HG03064 (cell line): ENCODE data around the gene MRPL52.
"Not testable (repeated sequence)": the region's sequence is repeated elsewhere in the genome, so short reads cannot be mapped to it uniquely, and the experiment has no call there.

ENCODE experiments used
- ATAC-seq: cut with Tn5 transposase; IDR thresholded peaks from one replicate; pipeline ENCODE4 v1.9.1; 2021; ENCODE audit warnings: low read depth; ENCODE audit not compliant: unreplicated experiment

MRPL52 gene

GRCh38 chr14:22852599-22852939, 22.9 kb downstream of the MRPL52 start:
- no peak for ATAC-seq

DNA sequence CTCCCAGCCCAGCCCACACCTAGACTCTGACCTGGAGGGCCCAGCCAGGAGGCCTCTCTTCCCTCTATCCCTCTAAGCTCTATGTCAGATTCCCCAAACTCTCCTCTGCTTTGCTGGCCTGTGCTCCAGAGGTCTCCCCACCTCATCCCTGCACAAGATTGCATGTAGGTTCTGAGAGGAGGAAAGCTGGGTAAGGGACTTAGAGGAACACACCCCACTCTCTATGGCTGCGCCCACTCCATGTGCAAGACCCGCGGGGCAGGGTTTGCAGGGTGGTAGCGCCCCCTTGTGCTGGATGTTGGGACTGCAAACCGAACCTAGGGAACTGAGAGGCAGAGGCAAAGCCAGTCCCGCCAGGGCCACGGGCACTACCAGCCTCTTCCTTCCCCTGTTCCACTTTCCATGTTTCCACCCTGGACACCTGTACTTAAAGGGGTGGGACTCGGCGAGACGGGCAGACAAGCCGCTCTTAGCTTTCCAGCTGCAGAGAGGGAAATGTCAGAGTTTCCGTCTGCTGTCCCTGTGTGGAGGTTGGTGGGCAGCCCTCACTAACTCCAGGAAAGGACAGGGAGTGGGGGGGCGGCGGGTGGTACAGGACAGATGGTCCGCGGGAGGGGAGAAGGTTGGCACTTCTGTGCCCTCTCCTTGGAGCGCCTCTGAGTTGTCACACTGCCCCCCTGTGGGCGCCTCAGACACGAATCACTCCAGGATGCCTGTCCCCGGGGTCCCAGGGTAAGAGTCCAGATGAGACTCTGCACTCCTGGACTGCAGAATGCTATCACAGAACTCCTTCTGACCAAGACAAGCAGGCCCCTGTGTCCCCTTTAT, 23.5 kb downstream of the MRPL52 start:
- ATAC-seq: peak; percentile 68

- not testable (repeated sequence) for ATAC-seq
Measured at GRCh38 chr14:22854296-22854695, 24.6 kb downstream of the MRPL52 start.

- no peak for ATAC-seq
Measured at GRCh38 chr14:22854963-22855724, 25.5 kb downstream of the MRPL52 start.

DNA sequence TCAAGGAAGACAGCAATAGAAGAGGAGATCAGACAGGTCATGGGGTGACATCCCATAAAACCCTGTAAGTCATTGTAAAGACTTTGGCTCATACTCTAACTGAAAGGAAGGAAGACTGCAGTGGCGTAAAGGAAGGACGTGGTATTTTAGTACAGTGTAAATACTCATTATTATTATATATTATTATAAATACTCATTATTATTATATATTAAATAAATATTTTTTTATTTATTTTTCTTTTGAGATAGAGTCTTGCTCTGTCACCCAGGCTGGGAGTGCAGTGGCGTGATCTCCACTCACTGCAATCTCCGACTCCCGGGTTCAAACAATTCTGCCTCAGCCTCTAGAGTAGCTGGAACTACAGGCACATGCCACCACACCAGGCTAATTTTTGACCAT, 26.7 kb downstream of the MRPL52 start:
- ATAC-seq: no peak

- not testable (repeated sequence) for ATAC-seq
Measured at GRCh38 chr14:22860377-22860776, 30.7 kb downstream of the MRPL52 start.

DNA sequence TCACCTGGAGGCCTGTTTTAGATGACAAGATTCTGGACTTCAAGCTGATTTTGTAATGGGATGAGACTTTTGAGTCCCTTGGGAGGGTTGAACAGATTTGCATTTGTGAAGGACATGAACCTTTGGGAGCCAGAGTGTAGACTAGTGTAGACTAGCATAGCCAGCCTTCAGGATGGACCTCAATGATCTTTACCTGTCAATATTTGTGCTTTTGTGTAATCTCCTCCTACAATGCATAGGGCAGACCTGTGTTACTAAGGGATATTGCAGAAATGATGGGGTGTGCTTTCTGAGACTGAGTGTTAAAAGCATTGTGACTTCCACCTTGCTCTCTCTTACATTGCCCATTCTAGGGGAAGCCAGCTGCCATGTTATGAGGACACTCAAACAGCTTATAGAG, 32.0 kb downstream of the MRPL52 start:
- ATAC-seq: no peak

DNA sequence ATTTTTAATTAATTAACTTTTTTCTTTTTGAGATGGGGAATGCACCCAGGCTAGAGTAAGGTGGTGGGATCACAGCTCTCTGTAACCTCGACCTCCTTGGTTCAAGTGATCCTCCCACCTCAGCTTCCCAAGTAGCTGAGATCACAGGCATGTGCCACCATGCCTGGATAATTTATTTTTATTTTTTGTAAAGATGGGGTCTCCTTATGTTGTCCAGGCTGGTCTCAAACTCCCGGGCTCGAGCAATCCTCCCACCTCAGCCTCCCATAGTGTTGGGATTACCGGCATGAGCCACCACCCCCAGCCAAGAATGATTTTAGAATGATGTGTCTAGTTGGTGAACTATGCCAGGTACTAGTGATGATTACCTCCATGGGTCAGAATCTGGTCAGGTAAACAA, 35.3 kb downstream of the MRPL52 start:
- ATAC-seq: no peak

DNA sequence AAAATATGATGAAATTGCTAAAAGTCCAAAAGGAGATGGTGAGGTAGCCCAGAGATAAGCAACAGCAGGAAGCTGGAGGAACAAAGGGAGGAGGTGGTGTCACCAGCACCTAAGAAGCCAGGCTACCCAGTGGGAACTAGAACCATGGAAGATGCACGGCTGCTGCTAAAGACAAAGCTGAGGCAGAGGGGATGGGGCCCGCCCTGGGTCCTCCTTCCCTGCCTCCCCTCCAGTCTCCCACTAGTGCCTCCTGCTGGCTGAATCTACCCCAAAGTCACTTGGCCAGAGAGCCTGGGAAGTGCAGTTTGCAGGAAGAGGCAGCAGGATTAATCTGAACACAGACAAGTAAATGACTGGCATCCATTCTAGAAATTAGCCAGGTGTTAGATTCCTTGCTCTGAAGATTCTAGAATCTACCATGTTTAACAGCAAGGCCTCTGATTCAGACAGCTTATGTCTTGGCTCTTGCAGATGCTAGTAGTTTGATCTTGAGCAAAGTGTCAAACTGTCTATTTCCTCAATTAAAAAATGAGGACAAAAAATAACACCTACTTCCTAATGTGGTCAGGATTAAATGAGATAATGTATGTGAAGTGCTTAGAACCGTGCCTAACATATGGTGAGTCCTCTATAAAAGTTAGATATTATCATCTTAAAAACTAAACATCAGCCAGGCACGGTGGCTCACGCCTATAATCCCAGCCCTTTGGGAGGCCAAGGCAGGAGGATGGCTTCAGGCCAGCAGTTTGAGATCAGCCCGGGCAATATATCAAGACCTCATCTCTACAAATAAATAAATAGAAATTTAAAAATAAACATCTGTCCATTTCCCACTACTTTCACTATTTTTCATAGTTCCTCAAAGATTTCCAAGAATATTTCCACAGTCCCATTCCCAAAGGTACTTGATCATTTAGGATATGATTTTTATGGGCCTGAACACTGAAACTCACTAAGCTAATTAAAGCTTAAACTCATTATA, 36.0 kb downstream of the MRPL52 start:
- ATAC-seq: no peak

DNA sequence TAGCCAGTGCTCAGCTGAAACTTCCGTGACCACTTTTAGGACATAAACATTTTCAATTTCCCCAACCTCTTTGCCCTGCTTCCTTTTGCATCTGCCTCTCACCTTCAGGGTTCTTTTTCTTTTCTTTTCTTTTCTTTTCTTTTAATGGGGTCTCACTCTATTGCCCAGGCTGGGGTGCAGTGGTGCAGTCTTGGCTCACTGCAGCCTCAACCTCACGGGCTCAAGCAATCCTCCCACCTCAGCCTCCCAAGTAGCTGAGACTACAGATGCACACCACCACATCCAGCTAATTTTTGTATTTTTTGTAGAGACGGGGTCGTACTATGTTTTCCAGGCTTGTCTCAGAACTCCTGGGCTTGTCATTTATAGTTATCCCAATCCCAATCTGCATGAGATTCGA, 37.2 kb downstream of the MRPL52 start:
- no peak for ATAC-seq

DNA sequence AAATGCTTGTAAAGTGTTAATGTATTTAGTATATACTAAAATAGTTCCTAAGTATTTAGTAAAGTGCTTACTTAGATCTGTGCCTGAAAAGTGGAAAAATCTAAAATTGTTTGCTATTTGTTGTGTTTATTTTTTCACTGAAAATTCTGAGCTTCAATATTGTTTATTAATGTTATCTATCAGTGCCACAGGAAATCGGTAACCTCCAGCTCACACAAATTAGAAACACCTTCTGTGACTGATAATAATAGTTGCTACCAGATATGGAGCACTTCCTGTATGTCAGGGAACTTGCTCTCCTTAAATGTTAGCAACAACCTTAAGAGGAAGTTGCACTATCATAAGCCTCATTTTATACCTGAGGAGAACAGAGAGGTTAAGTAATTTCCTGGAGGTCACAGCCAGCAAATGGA, 41.1 kb downstream of the MRPL52 start:
- ATAC-seq: peak; percentile 27

- peak; percentile 71 for ATAC-seq
Measured at GRCh38 chr14:22871224-22872032, 41.7 kb downstream of the MRPL52 start, which contains the start of gene LRP10. TSS of gene LRP10 (plus strand) at chr14:22871740. CDS start at chr14:22872304, 564 bp downstream.

DNA sequence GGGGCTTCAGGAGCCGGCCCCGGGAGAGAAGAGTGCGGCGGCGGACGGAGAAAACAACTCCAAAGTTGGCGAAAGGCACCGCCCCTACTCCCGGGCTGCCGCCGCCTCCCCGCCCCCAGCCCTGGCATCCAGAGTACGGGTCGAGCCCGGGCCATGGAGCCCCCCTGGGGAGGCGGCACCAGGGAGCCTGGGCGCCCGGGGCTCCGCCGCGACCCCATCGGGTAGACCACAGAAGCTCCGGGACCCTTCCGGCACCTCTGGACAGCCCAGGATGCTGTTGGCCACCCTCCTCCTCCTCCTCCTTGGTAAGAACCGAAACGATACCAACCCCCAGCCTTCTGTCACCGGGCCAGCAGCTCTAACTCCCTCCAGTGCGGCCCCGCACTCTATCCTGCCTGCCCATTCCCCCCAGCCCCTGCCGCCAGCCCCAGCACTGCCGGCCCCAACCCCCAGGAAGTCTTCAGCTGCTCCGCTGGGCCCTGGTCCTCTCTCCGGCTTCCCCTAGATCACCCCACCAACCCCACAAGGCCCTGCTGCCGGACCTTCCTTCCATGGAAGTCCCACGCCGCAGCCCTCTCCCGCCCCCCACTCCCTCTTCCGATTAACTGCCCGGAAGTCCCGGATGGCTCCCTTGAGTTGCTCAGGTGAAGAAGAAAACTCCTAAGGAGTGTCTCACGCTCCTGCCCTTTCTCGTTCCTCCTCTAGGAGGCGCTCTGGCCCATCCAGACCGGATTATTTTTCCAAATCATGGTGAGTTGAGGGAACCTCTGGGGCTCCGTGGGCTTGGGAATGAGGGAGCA, 42.5 kb downstream of the MRPL52 start:
- ATAC-seq: peak; percentile 10

GRCh38 chr14:22872833-22873520, 43.3 kb downstream of the MRPL52 start:
- no peak for ATAC-seq

DNA sequence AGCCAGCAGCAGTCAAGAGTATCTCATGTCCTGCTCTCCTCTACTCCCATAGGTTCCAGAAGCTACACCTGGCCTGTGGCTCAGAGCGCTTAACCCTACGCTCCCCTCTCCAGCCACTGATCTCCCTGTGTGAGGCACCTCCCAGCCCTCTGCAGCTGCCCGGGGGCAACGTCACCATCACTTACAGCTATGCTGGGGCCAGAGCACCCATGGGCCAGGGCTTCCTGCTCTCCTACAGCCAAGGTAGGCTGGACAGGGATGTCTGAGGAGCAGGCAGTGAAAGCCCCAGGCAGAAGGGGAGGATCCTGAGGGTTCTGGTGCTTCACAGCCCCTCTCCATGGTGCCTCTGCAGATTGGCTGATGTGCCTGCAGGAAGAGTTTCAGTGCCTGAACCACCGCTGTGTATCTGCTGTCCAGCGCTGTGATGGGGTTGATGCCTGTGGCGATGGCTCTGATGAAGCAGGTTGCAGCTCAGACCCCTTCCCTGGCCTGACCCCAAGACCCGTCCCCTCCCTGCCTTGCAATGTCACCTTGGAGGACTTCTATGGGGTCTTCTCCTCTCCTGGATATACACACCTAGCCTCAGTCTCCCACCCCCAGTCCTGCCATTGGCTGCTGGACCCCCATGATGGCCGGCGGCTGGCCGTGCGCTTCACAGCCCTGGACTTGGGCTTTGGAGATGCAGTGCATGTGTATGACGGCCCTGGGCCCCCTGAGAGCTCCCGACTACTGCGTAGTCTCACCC, 45.5 kb downstream of the MRPL52 start:
- ATAC-seq: no peak

DNA sequence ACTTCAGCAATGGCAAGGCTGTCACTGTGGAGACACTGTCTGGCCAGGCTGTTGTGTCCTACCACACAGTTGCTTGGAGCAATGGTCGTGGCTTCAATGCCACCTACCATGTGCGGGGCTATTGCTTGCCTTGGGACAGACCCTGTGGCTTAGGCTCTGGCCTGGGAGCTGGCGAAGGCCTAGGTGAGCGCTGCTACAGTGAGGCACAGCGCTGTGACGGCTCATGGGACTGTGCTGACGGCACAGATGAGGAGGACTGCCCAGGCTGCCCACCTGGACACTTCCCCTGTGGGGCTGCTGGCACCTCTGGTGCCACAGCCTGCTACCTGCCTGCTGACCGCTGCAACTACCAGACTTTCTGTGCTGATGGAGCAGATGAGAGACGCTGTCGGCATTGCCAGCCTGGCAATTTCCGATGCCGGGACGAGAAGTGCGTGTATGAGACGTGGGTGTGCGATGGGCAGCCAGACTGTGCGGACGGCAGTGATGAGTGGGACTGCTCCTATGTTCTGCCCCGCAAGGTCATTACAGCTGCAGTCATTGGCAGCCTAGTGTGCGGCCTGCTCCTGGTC, 46.1 kb downstream of the MRPL52 start:
- ATAC-seq: no peak

- ATAC-seq: no peak
Measured at GRCh38 chr14:22877000-22877501, 47.4 kb downstream of the MRPL52 start.
